Endothelial cell of umbilical vein (primary cell): ENCODE data around the gene PTPRD. TPM values are rescaled to one million over a fixed set of nuclear protein-coding genes. Genes with fewer than 3 reads are reported as not detected.
A peak's percentile ranks its signal among the peaks of the same experiment; 100 is the strongest.

ENCODE experiments used
- BruUV-seq: library from RNA; stranded (reverse); fragments of 400-500 nt; replicated peaks from 2 replicates; lab custom pipeline; 2021; lab: Mats Ljungman, UMichigan
- CTCF ChIA-PET: fragments of 300-600, 350-600 bp; sonication (Branson Sonifier 250); formaldehyde crosslinking; loops from one replicate; lab custom pipeline; 2021; ENCODE audit warnings: antibody characterized with exemption, inconsistent platforms; lab: Charles Lee
- POLR2A ChIA-PET: fragments of 300-600, 350-600 bp; sonication (Branson Sonifier 250); formaldehyde crosslinking; loops from one replicate; lab custom pipeline; 2021; ENCODE audit warnings: antibody characterized with exemption, inconsistent platforms; lab: Charles Lee
- DNase-seq: peaks from one replicate; pipeline ENCODE4 v3.0.0-alpha.2; 2011; ENCODE audit warnings: low read depth, low spot score
- FAIRE-seq: peaks from 2 replicates; lab custom pipeline; 2011; peaks lifted over from hg19 to GRCh38; lab: Jason Lieb, UNC
- H2AFZ ChIP-seq: 2 replicates; pipeline ENCODE4 v1.6.0; 2012; ENCODE audit warnings: low read depth, low read length, control low read depth, inconsistent platforms
- H3K27ac ChIP-seq: 2 replicates; pipeline ENCODE4 v1.5.1; 2011; ENCODE audit warnings: low read depth, mild to moderate bottlenecking, control low read depth, low read length, moderate library complexity; ENCODE audit not compliant: insufficient read depth
- H3K27me3 ChIP-seq, 2 experiments: 2 replicates each; pipeline versions ENCODE4 v1.6.0 to v1.6.1; 2011; ENCODE audit warnings: low read length in 2 of 2, mixed read lengths in 1 of 2; ENCODE audit not compliant: control insufficient read depth in 2 of 2, insufficient read depth in 2 of 2
- H3K36me3 ChIP-seq, 2 experiments: 2 replicates in 1 of 2; 3 replicates in 1 of 2; pipeline ENCODE4 v1.5.1; 2011; ENCODE audit warnings: low read length in 2 of 2, mild to moderate bottlenecking in 1 of 2, moderate library complexity in 1 of 2; ENCODE audit not compliant: control insufficient read depth in 2 of 2, insufficient read depth in 2 of 2; ENCODE audit errors: extremely low read depth in 1 of 2
- H3K4me1 ChIP-seq: 3 replicates; pipeline ENCODE4 v1.5.1; 2011; ENCODE audit warnings: mild to moderate bottlenecking, low read length; ENCODE audit not compliant: control insufficient read depth, insufficient read depth; ENCODE audit errors: extremely low read depth
- H3K4me2 ChIP-seq: 2 replicates; pipeline ENCODE4 v1.6.1; 2011; ENCODE audit warnings: low read length, control low read depth, mixed read lengths; ENCODE audit not compliant: insufficient read depth
- H3K4me3 ChIP-seq, 3 experiments: fragments of 200-600 bp in 1 of 3; sonication (generic), shearing (Covaris generic) in 1 of 3; replicated peaks in 1 of 3; 2 replicates each; pipeline ENCODE4 v1.5.1; 2011 to 2016; ENCODE audit warnings: control low read depth in 3 of 3, low read length in 3 of 3, mild to moderate bottlenecking in 2 of 3, inconsistent platforms in 1 of 3, low read depth in 1 of 3, moderate library complexity in 1 of 3; ENCODE audit not compliant: insufficient read depth in 1 of 3
- H3K79me2 ChIP-seq: 2 replicates; pipeline ENCODE4 v1.6.0; 2012; ENCODE audit warnings: low read length, inconsistent platforms; ENCODE audit not compliant: control insufficient read depth, insufficient read depth
- H3K9ac ChIP-seq: replicated peaks from 2 replicates; pipeline ENCODE3; 2011; ENCODE audit warnings: low read length, control low read depth; ENCODE audit not compliant: insufficient read depth; ENCODE audit errors: extremely low read depth
- H3K9me1 ChIP-seq: replicated peaks from 3 replicates; pipeline ENCODE4 v1.6.0; 2011; ENCODE audit warnings: mild to moderate bottlenecking, low read length; ENCODE audit not compliant: control insufficient read depth, insufficient read depth; ENCODE audit errors: extremely low read depth
- H3K9me3 ChIP-seq: replicated peaks from 2 replicates; pipeline ENCODE4 v1.5.1; 2012; ENCODE audit warnings: low read length, inconsistent platforms; ENCODE audit not compliant: control insufficient read depth, insufficient read depth
- H4K20me1 ChIP-seq: replicated peaks from 2 replicates; pipeline ENCODE3; 2011; ENCODE audit warnings: mild to moderate bottlenecking, low read length; ENCODE audit not compliant: control insufficient read depth, insufficient read depth; ENCODE audit errors: extremely low read depth
- EZH2 ChIP-seq: IDR thresholded peaks from 2 replicates; pipeline ENCODE4 v1.6.1; 2012; ENCODE audit warnings: borderline replicate concordance, low read depth, mild to moderate bottlenecking, moderate library complexity, low read length, inconsistent platforms; ENCODE audit not compliant: severe bottlenecking
- FOS ChIP-seq: IDR thresholded peaks from 2 replicates; pipeline ENCODE4 v1.6.1; 2011; ENCODE audit warnings: mild to moderate bottlenecking, low read length, moderate library complexity, borderline replicate concordance; ENCODE audit not compliant: insufficient read depth
- GATA2 ChIP-seq: IDR thresholded peaks from 2 replicates; pipeline ENCODE4 v1.7.0; 2011; ENCODE audit warnings: low read depth, mild to moderate bottlenecking, moderate library complexity, mixed read lengths, low read length; ENCODE audit not compliant: insufficient read length, insufficient read depth
- JUN ChIP-seq: IDR thresholded peaks from 2 replicates; pipeline ENCODE4 v1.6.1; 2011; ENCODE audit warnings: borderline replicate concordance, low read depth; ENCODE audit not compliant: insufficient read length, insufficient read depth
- MYC ChIP-seq: IDR thresholded peaks from one replicate; pipeline ENCODE4 v1.6.1; 2011; ENCODE audit warnings: mild to moderate bottlenecking, low read depth, low read length
- POLR2A ChIP-seq: IDR thresholded peaks from 2 replicates; pipeline ENCODE4 v1.6.1; 2012; ENCODE audit warnings: low read depth, mild to moderate bottlenecking, control low read depth, low read length
- POLR2AphosphoS5 ChIP-seq: IDR thresholded peaks from 2 replicates; pipeline ENCODE4 v1.6.1; 2012; ENCODE audit warnings: low read depth, mild to moderate bottlenecking, control low read depth, low read length, moderate library complexity; ENCODE audit not compliant: insufficient read depth
- dilution Hi-C: fragments of 300-500 bp; cut with MboI; formaldehyde crosslinking; loops from one replicate; pipeline ENCODE4 v1.15.0; 2019; ENCODE audit warnings: low sequenced_read_pairs; ENCODE audit not compliant: extremely low pct_ligation_motif_present
- intact Hi-C: fragments of 100-400 bp; cut with micrococcal nuclease; formaldehyde crosslinking; loops from one replicate; pipeline ENCODE4 v1.10.0; 2022
- polyA plus RNA-seq, 4 experiments: library from polyadenylated mRNA; depleted of rRNA in 3 of 4; stranded (reverse) in 3 of 4; unstranded in 1 of 4; fragments of >200 nt; gene quantifications; 2 replicates each; pipeline versions ENCODE4 v1.2.1 to v1.2.3, GENCODE V29; 2011 to 2012; ENCODE audit warnings: missing spikeins in 1 of 4
- total RNA-seq: library from RNA; stranded (reverse); gene quantifications from 2 replicates; pipeline ENCODE4 v1.2.3, GENCODE V29; 2021
- TF ChIP-seq, protein P1 (sequence below), 2 donors: IDR thresholded peaks; 1 replicate in 1 of 2; 2 replicates in 1 of 2; pipeline ENCODE4 v1.5.1; 2011; ENCODE audit warnings: low read length in 2 of 2, mild to moderate bottlenecking in 2 of 2, moderate library complexity in 2 of 2, control low read depth in 1 of 2, inconsistent platforms in 1 of 2, low read depth in 1 of 2; ENCODE audit not compliant: insufficient read depth in 1 of 2; ENCODE audit errors: extremely low read depth in 1 of 2
- TF ChIP-seq, protein P2 (sequence below): IDR thresholded peaks from 2 replicates; pipeline ENCODE4 v1.6.1; 2011; ENCODE audit not compliant: insufficient read depth, insufficient read length

The PTPRD gene
- total and polyA plus RNA-seq, 2 donors (not counting 3 experiments of a cell fraction or from before 2014, with no cell fraction given), result 5.5 to 5.7 TPM

DNA sequence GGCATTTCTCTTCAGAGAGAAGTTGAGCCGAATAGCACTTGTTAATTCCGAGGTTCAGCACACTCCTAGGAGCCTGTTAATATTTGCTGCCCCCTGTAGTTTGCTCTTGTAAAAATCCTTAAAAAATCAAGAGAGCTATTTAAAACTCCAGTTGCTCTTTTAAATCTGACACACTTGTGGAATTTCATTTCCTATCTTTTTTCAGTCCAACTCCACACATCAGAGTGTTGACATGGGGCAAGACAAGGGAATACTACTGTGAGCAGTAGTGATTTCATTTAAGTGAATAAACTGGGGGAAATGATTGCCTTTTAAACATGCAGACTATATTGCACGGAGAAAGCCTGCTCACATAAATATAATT lies 1717.0 kb downstream of the PTPRD start:
- no TSS peak for BruUV-seq
- Histone ChIP-seq H3K9me3 (no peaks in the 10 kb centered on the region), H3K4me1 (no peaks in the 10 kb centered on the region), H3K9ac (no peak overlapping the region), H3K27me3 (no peaks in the 10 kb centered on the region), H3K36me3 (no peaks in the 10 kb centered on the region), H3K79me2 (no peaks in the 10 kb centered on the region), H3K4me2 (no peak overlapping the region), H4K20me1 (no peaks in the 10 kb centered on the region), H3K4me3 (no peak overlapping the region), H3K27ac (no peak overlapping the region), H2AFZ (no peak overlapping the region), H3K9me1 (no peaks in the 10 kb centered on the region)
- DNase-seq, result peak; percentile 47
- FAIRE-seq, result peak; percentile 67
- CTCF ChIA-PET, result interaction anchor here (0.6 to 1.9 kb wide), 37 partner anchors 10 to 1986 kb away, joined by 3 to 40 read pairs (median 4); no protein-coding TSS in a partner anchor
- TF ChIP-seq, protein P1, sequence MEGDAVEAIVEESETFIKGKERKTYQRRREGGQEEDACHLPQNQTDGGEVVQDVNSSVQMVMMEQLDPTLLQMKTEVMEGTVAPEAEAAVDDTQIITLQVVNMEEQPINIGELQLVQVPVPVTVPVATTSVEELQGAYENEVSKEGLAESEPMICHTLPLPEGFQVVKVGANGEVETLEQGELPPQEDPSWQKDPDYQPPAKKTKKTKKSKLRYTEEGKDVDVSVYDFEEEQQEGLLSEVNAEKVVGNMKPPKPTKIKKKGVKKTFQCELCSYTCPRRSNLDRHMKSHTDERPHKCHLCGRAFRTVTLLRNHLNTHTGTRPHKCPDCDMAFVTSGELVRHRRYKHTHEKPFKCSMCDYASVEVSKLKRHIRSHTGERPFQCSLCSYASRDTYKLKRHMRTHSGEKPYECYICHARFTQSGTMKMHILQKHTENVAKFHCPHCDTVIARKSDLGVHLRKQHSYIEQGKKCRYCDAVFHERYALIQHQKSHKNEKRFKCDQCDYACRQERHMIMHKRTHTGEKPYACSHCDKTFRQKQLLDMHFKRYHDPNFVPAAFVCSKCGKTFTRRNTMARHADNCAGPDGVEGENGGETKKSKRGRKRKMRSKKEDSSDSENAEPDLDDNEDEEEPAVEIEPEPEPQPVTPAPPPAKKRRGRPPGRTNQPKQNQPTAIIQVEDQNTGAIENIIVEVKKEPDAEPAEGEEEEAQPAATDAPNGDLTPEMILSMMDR (IDR thresholded peaks at IDR 0.05; ENCODE audit: extremely low read depth in 1 of 2, insufficient read depth in 1 of 2, low read depth in 1 of 2, low read length in 2 of 2), result peak; percentile 14 to 26
- no peak for TF ChIP-seq GATA2
- dilution Hi-C loops (no loop called here), intact Hi-C loops (loop anchor here (1.0 kb wide), 3 partner anchors 410 to 1326 kb away; no protein-coding TSS in a partner anchor)
- POLR2A ChIA-PET, result no interaction called here

DNA sequence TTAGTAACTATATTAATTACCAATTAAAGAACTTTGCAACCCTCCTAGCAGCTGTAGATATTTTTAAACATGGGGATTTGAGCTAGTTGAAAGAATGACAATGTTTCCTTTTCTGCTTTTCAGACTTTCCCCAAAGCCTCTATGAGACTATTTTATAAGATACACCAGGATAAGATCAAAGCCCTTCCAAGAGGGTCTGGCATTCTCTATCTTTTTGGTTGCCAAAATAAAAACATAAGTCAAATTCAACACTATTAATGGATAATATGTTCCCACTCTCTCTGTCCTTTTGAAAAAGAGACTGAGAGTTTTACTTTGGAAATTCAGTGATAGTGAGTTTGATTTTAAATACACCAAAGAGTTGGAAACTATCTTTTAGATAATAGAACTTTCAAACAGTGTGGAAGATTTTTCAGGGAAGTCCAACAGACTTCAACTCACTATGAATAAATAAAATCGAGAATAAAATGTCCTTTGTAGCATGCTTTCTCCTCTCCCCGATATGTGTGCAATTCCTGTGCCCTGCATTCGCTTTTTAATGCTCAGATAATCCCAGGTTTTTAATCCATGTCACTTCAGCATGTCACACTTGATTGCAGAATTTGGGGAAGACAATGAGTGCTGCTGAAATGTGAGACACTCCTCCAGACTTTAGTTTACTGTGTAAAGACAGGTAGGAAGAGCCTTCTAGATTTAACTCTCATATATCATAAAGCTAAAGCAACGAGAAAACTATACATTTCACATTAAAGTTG lies 1717.5 kb downstream of the PTPRD start:
- H3K4me1 ChIP-seq, result no peaks in the 10 kb centered on the region
- no peaks in the 10 kb centered on the region for H3K36me3 ChIP-seq
- no peak overlapping the region for H3K9ac ChIP-seq
- no peaks in the 10 kb centered on the region for H3K27me3 ChIP-seq
- no peak for DNase-seq
- no peak overlapping the region for H3K4me2 ChIP-seq
- POLR2A ChIA-PET, result no interaction called here
- BruUV-seq, result no TSS peak
- H3K4me3 ChIP-seq, result no peak overlapping the region
- TF ChIP-seq EZH2 (no peak), MYC (no peak), FOS (no peak), POLR2A (no peak), GATA2 (no peak), POLR2AphosphoS5 (no peak), JUN (no peak)
- TF ChIP-seq, protein P1 (IDR thresholded peaks at IDR 0.05; ENCODE audit: extremely low read depth in 1 of 2, insufficient read depth in 1 of 2, low read depth in 1 of 2, low read length in 2 of 2), result no peak
- TF ChIP-seq, protein P2, sequence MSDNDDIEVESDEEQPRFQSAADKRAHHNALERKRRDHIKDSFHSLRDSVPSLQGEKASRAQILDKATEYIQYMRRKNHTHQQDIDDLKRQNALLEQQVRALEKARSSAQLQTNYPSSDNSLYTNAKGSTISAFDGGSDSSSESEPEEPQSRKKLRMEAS, result no peak
- H3K79me2 ChIP-seq, result no peaks in the 10 kb centered on the region
- H4K20me1 ChIP-seq, result no peaks in the 10 kb centered on the region
- CTCF ChIA-PET, result interaction anchor here (0.7 to 1.9 kb wide), 29 partner anchors 10 to 1844 kb away, joined by 3 to 40 read pairs (median 6); no protein-coding TSS in a partner anchor
- dilution Hi-C loops, result no loop called here
- H3K9me1 ChIP-seq, result no peaks in the 10 kb centered on the region
- intact Hi-C loops, result loop anchor here (1.0 kb wide), 3 partner anchors 409 to 1325 kb away; no protein-coding TSS in a partner anchor
- H2AFZ ChIP-seq, result no peak overlapping the region
- H3K9me3 ChIP-seq, result no peaks in the 10 kb centered on the region
- no peak for FAIRE-seq
- no peak overlapping the region for H3K27ac ChIP-seq
